AG04449 (cell line): ENCODE results near the gene NUP50.
A peak's percentile ranks its signal among the peaks of the same experiment; 100 is the strongest.

Experiments used
- CTCF ChIA-PET: fragments of 350-600 bp; formaldehyde crosslinking; extraction: SDS; loops from one replicate; lab custom pipeline; 2021; ENCODE audit warnings: antibody characterized with exemption; lab: Yijun Ruan, JAX
- POLR2A ChIA-PET: fragments of 400-600, 350-600 bp; formaldehyde crosslinking; extraction: SDS; loops from one replicate; lab custom pipeline; 2020; ENCODE audit warnings: antibody characterized with exemption, inconsistent platforms; lab: Yijun Ruan, JAX
- DNase-seq: peaks from one replicate; pipeline ENCODE4 v3.0.0-alpha.2; 2010; ENCODE audit warnings: low read depth, low spot score
- H3K4me3 ChIP-seq: 2 replicates; pipeline ENCODE4 v1.5.1; 2011; ENCODE audit warnings: low read depth, mild to moderate bottlenecking, control low read depth, low read length
- TF ChIP-seq, protein P1 (sequence below): IDR thresholded peaks from one replicate; pipeline ENCODE4 v1.5.1; 2011; ENCODE audit warnings: mild to moderate bottlenecking, moderate library complexity, low read length, control low read depth, inconsistent platforms; ENCODE audit not compliant: insufficient read depth; ENCODE audit errors: missing control alignments

NUP50 gene

GRCh38 chr22:45155050-45155840 is 8.5 kb upstream of the NUP50 start:
- H3K4me3 ChIP-seq: no peak overlapping the region
- ChIA-PET POLR2A (no interaction called here), CTCF (no interaction called here)
- TF ChIP-seq, protein P1, sequence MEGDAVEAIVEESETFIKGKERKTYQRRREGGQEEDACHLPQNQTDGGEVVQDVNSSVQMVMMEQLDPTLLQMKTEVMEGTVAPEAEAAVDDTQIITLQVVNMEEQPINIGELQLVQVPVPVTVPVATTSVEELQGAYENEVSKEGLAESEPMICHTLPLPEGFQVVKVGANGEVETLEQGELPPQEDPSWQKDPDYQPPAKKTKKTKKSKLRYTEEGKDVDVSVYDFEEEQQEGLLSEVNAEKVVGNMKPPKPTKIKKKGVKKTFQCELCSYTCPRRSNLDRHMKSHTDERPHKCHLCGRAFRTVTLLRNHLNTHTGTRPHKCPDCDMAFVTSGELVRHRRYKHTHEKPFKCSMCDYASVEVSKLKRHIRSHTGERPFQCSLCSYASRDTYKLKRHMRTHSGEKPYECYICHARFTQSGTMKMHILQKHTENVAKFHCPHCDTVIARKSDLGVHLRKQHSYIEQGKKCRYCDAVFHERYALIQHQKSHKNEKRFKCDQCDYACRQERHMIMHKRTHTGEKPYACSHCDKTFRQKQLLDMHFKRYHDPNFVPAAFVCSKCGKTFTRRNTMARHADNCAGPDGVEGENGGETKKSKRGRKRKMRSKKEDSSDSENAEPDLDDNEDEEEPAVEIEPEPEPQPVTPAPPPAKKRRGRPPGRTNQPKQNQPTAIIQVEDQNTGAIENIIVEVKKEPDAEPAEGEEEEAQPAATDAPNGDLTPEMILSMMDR: no peak
- DNase-seq: peak; percentile 60

DNA sequence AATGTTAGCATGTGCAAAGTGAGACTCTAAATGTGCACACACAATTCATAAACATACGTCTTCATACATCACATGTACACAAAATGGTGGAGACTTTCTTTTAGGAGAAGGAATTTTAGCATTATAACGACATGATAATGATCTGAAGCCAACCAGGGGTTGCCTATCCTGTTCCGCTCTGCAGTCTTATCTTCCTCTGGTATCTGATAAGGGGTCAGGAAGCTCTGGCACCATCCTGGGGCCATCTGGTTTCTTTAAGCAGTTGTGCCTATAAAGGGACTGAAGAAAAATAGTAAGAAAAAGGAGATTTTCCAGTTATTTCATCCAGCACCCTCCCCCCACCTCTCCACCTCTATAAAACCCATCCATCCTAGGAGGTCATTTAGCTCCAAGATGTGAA is 5.8 kb upstream of the NUP50 start:
- DNase-seq: no peak
- no peak overlapping the region for H3K4me3 ChIP-seq
- POLR2A ChIA-PET: no interaction called here
- TF ChIP-seq, protein P1: no peak
- CTCF ChIA-PET: interaction anchor here (1.4 kb wide), 1 partner anchor 9 kb away, joined by 4 read pairs; no protein-coding TSS in a partner anchor

- ChIA-PET CTCF (interaction anchor here (0.7 to 1.5 kb wide), 7 partner anchors 8 to 64 kb away, joined by 3 to 5 read pairs (median 3); no protein-coding TSS in a partner anchor), POLR2A (no interaction called here)
- no peak overlapping the region for H3K4me3 ChIP-seq
- no peak for DNase-seq
- TF ChIP-seq, protein P1: no peak
Measured at GRCh38 chr22:45159652-45160462, 3.9 kb upstream of the NUP50 start.

DNA sequence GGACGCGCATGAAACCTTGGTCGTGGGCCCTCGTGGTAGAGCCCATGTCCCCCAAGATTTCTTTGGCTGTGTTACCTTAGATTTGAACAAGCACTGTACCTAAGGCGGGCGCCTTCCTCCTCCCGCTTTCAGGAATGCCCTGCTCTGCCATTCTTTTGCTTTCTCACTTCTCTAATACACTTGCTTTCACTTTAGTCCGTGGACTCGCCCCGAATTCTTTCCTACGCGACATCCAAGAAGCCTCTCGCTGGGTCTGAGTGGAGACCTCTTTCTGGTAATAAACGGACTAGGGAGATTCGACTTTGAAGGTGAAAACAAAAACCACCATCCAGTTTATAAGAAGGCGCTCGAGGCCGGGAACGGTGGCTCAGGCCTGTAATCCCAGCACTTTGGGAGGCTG is 1.2 kb upstream of the NUP50 start:
- DNase-seq: no peak
- TF ChIP-seq, protein P1: no peak
- peak overlapping the region; percentile 84 for H3K4me3 ChIP-seq
- POLR2A ChIA-PET: no interaction called here
- CTCF ChIA-PET: interaction anchor here (1.7 kb wide), 1 partner anchor 61 kb away, joined by 8 read pairs; no protein-coding TSS in a partner anchor

- CTCF ChIA-PET: interaction anchor here (0.6 to 1.7 kb wide), 3 partner anchors 10 to 62 kb away, joined by 3 to 8 read pairs (median 4); no protein-coding TSS in a partner anchor
Measured at GRCh38 chr22:45163099-45163450, 650 bp upstream of the NUP50 start.

More at GRCh38 chr22:45163099-45163450, 650 bp upstream of the NUP50 start:
- H3K4me3 ChIP-seq: peak overlapping the region; percentile 84
- POLR2A ChIA-PET: interaction anchor here (0.5 to 1.2 kb wide), 8 partner anchors 8 to 391 kb away, joined by 3 to 5 read pairs (median 3); no protein-coding TSS in a partner anchor
- no peak for DNase-seq
- TF ChIP-seq, protein P1: no peak
